Nephron progenitor cell (in vitro differentiated cells): ENCODE data around the gene BPIFB1.

Experiments
- DNase-seq: peaks from one replicate; pipeline ENCODE4 v3.0.0; 2021
- H3K27ac Mint-ChIP-seq: 2 replicates; pipeline ENCODE4 v1.8.0; 2021; ENCODE audit warnings: mild to moderate bottlenecking, moderate library complexity, mixed read lengths
- H3K27me3 Mint-ChIP-seq: 2 replicates; pipeline ENCODE4 v1.8.0; 2021; ENCODE audit warnings: mild to moderate bottlenecking, low read depth, mixed read lengths; ENCODE audit not compliant: poor library complexity
- H3K36me3 Mint-ChIP-seq: 2 replicates; pipeline ENCODE4 v1.8.0; 2021; ENCODE audit warnings: low read depth, mixed read lengths
- H3K4me1 Mint-ChIP-seq: 2 replicates; pipeline ENCODE4 v1.8.0; 2021; ENCODE audit warnings: mixed read lengths
- H3K4me3 Mint-ChIP-seq: 2 replicates; pipeline ENCODE4 v1.8.0; 2021; ENCODE audit warnings: mild to moderate bottlenecking, moderate library complexity, mixed read lengths
- H3K9me3 Mint-ChIP-seq: 2 replicates; pipeline ENCODE4 v1.8.0; 2021; ENCODE audit warnings: mild to moderate bottlenecking, moderate library complexity, mixed read lengths
- CTCF ChIP-seq: fragments of 200-600 bp; sonication (generic); IDR thresholded peaks from 2 replicates; pipeline ENCODE4 v1.5.0; 2021; ENCODE audit warnings: antibody characterized with exemption

The BPIFB1 gene

GRCh38 chr20:33291416-33291815 lies 8.4 kb downstream of the BPIFB1 start:
- H3K27me3 Mint-ChIP-seq = peaks cover 56% of the 10 kb centered on the region
- no peak for TF ChIP-seq CTCF

DNA sequence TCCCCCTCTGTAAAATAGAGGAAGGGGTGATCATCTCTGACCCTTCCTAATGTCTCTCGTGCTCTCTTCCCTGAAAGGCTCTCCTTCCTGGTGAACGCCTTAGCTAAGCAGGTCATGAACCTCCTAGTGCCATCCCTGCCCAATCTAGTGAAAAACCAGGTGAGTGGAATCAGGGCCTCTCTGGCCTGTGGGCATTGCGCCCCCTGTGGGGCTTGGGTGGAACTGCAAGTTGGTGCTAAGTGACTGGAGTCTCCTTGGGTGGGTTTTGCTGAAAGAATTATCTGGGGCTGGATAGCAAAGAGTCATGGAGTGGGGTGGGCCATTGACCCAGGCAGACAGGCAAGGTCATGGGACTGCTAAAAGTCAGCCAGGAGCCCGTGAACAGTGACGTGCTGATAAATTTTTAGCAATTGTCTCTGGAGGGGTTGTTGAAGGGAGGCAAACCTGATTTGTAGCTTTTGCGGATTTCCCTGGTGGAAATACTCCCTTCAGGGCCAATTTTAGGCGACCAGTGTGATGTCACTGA lies 8.9 kb downstream of the BPIFB1 start:
- peak overlapping the region; percentile 64 for H3K27ac Mint-ChIP-seq
- TF ChIP-seq CTCF = peak; percentile 89
- H3K9me3 Mint-ChIP-seq = no peaks in the 10 kb centered on the region
- H3K27me3 Mint-ChIP-seq = peaks cover 58% of the 10 kb centered on the region
- peak; percentile 76 for DNase-seq
- H3K36me3 Mint-ChIP-seq = no peaks in the 10 kb centered on the region
- H3K4me3 Mint-ChIP-seq = no peak overlapping the region
- H3K4me1 Mint-ChIP-seq = no peaks in the 10 kb centered on the region

More at GRCh38 chr20:33291416-33291815, 8.4 kb downstream of the BPIFB1 start:
- Mint-ChIP-seq H3K4me1 (no peaks in the 10 kb centered on the region), H3K36me3 (no peaks in the 10 kb centered on the region), H3K9me3 (no peaks in the 10 kb centered on the region), H3K4me3 (no peak overlapping the region), H3K27ac (no peak overlapping the region)
- DNase-seq = no peak

- no peak overlapping the region for H3K4me3 Mint-ChIP-seq
- no peak for DNase-seq
- no peaks in the 10 kb centered on the region for H3K9me3 Mint-ChIP-seq
- TF ChIP-seq CTCF = no peak
- peaks cover 66% of the 10 kb centered on the region for H3K27me3 Mint-ChIP-seq
- H3K4me1 Mint-ChIP-seq = no peaks in the 10 kb centered on the region
- H3K27ac Mint-ChIP-seq = no peak overlapping the region
- H3K36me3 Mint-ChIP-seq = no peaks in the 10 kb centered on the region
Measured at GRCh38 chr20:33296206-33296605, 13.2 kb downstream of the BPIFB1 start.

DNA sequence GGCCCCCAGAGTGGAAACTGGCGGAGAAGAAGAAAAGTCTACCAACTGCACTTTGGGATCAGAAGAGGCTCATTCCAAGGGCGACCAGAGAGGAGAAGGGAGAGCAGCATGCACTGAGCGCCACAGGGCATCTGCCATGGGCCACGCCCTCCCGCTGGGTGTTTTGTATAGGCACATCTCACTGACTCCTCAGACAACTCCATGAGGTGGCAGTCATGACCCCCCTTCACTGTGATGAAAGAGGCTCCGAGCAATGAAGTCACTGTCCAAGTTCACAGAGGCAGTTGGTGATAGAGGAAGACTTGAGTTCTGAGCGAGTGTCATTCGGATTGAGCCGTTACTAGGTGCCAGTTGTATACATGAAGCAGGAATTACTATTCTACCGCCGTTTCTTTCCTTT lies 15.4 kb downstream of the BPIFB1 start:
- Mint-ChIP-seq H3K4me1 (no peaks in the 10 kb centered on the region), H3K4me3 (no peak overlapping the region), H3K27ac (no peak overlapping the region), H3K9me3 (no peaks in the 10 kb centered on the region), H3K27me3 (peaks cover 64% of the 10 kb centered on the region), H3K36me3 (no peaks in the 10 kb centered on the region)
- no peak for DNase-seq
- TF ChIP-seq CTCF = no peak

DNA sequence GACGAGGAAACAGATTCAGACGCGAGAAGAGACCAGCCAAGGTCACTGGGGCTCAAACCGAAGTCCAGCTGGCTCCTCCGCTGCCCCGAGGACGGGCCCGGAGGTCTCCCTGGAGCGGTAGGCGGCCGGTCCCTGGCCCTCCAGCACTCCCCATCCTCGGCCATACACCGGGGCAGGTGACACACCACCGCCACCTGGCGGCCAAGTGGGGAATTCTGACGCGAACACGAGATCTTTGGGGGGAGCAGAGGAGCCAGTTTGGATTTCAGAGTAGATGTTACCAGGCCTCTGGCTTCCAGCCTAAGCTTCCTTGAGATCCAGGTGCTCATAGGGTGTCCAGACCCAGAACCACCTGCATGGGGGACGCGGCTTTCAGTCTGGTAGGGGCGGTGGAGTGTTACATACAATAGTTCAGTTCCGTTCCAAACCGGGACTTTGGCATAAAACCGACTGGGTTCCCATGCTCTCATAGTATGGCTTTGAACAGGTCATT lies 16.1 kb downstream of the BPIFB1 start:
- Mint-ChIP-seq H3K27ac (no peak overlapping the region), H3K4me1 (no peaks in the 10 kb centered on the region), H3K36me3 (no peaks in the 10 kb centered on the region), H3K4me3 (no peak overlapping the region), H3K9me3 (no peaks in the 10 kb centered on the region), H3K27me3 (peaks cover 59% of the 10 kb centered on the region)
- peak; percentile 95 for TF ChIP-seq CTCF
- peak; percentile 89 for DNase-seq

GRCh38 chr20:33301192-33301930 lies 18.3 kb downstream of the BPIFB1 start:
- H3K4me3 Mint-ChIP-seq = no peak overlapping the region
- H3K27ac Mint-ChIP-seq = no peak overlapping the region
- no peak for TF ChIP-seq CTCF
- H3K9me3 Mint-ChIP-seq = no peaks in the 10 kb centered on the region
- H3K4me1 Mint-ChIP-seq = no peaks in the 10 kb centered on the region
- peaks cover 40% of the 10 kb centered on the region for H3K27me3 Mint-ChIP-seq
- no peak for DNase-seq
- no peaks in the 10 kb centered on the region for H3K36me3 Mint-ChIP-seq
